ENCODE results near the gene ASB8. TPM values are rescaled to one million over a fixed set of nuclear protein-coding genes. Genes with fewer than 3 reads are reported as not detected.
"Not testable (repeated sequence)": the region's sequence is repeated elsewhere in the genome, so short reads cannot be mapped to it uniquely, and the experiment has no call there.

Gene ASB8
- polyA plus RNA-seq, 1 donor = 59.7 TPM

DNA sequence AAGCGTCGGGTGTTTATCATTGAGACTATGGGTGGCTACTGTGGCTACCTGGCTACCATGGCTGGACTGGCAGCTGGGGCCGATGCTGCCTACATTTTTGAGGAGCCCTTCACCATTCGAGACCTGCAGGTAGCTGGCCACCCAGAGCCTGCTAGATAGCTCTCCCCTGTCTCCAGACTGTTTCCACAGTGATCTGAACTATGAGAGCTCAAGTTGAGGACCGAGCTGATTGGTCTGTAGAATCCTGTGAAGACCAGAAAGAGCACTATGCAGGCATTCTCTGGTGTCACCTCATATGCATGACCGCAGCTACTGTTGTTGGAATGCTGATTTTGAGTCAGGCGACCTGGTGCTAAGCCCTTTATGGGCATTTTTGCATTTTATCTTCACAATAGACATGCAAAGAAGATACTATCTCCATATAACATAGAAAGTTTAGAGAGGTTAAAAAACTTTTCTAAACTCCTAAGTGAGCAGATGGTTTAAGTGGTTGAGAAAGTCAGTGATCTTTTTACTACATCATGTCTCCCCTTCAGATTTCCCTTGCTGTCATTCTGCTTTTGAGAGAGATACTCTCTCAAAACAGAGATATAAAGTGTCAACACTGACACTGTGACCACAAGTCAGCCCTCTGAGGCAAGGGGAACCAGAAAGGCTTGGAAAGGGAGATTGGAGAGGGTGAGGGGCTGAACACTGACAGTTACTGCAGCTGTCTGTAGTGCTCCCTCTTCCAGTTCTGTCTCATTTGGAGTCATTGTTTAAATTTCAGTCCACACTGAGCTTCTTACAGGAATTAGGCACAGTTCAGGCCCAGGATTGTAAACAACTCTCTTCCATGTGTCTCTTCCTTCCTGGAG, 14.3 kb downstream of the ASB8 start:
- DNase-seq (ENCODE audit: low read depth) = no peak

DNA sequence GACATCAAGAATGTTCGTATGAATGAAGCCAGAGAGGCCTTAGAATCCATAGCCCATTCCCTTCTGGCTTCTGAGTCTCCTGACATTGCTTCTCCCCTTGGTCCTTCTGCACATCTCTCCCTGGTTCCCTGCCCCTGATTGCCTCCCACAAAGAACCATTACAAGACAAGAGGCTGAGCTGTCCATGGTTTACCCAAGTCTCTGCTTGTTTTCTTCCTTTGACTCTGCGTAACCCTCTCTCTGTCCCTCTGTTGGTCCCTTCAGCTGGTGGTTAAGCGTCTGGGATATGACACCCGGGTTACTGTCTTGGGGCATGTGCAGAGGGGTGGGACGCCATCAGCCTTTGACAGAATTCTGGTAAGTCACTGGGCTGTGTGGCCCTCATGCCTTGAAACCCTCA, 22.3 kb downstream of the ASB8 start:
- no peak for DNase-seq (ENCODE audit: low read depth)

DNA sequence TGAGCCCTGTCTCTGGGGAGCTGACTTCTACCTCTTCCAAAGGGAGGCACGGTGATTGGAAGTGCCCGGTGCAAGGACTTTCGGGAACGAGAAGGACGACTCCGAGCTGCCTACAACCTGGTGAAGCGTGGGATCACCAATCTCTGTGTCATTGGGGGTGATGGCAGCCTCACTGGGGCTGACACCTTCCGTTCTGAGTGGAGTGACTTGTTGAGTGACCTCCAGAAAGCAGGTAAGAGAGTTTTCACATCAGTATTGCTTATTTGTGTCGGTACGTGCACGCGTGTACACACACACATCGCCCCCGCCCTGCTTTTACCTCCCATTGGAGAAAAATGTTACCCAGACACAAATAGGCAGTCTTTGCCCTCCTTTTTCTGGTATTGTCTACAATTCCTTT, 24.5 kb downstream of the ASB8 start:
- no peak for DNase-seq (ENCODE audit: low read depth)

DNA sequence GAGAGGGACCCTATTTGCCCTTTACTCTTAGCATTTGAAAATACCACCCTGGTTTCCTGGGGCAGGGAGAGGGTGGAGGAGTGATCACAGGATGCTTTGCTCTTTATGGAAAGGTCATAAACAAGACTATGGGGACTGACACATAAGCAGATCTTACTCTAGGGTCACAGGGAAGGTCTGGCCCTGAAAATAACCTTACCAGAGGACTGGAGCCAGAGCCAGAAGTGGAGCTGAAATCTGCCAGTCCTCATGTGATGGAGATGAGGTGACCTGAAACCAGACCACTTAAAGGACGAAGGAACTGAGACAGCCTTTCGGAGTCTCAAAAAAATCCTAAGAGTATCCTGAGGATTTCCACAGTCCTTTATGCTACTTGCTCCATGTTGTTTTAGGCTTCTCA, 25.8 kb downstream of the ASB8 start:
- no peak for DNase-seq (ENCODE audit: low read depth)

DNA sequence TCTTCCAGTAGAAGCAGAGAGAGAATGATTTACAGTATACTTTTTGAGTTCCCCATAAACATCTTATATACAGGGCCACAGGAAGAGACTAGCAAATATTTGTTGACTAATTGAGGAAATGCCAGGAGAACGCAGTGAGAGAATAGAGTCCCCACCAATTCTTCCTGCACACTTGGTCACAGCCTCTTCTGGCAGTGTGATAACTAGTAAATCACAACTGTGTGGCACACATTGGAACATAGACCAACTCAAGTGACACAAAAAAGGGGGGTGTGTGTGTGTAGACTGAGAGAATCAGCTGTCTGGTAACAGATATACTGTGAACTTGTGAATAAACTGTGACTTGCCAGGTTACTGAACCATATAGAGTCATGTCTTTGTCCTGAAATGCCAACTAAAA, 27.9 kb downstream of the ASB8 start:
- DNase-seq (ENCODE audit: low read depth) = no peak

DNA sequence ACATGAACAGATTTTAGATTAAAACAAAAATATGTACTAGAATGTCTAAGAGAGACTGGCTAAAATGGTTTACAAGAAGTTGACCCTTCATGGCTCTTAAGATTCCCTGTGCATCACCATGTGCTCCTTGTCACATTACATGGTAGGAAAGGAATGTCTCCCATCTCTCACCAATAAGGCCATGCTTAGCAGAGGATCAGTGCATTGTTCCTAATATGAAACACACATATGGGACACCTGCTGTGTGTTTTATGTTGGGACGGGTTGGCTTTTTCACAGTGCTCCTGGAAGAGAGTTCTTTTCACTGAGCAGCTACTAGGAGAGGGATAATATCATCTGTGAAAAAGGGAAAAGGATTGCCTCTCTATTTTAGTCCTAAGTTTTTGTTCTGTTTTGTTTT, 28.5 kb downstream of the ASB8 start:
- no peak for DNase-seq (ENCODE audit: low read depth)

DNA sequence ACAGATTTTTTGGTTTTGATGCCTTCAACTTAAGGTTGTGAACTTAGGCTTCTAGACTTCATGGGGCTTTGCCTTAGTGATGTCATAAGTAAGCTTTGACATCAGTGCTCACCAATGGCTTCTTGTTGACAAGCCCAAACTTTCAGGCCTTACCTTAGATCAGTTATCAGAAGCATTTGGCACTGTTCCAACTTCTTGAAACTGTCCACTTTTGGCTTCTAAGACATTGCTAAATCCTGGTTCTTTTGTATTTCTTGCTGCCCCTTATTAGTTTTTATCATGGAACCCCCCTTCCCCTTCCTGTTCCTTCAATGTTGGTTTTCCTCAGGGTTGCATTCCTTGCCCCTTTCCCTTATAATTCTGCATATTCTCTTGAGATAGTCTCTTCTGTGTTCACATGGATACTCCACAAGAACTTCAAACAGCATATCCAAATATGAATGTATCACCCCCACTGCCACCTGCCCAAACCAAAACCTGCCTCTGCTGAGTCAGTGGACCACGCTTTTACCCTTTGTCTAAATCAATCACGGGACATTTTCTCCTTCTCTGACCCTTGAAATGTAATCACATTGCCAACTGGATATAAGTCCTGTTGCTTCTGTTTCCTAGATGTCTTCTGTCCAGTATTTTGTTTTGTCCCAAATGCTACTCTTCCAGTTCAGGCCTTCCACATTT, 30.2 kb downstream of the ASB8 start:
- DNase-seq (ENCODE audit: low read depth) = no peak

DNA sequence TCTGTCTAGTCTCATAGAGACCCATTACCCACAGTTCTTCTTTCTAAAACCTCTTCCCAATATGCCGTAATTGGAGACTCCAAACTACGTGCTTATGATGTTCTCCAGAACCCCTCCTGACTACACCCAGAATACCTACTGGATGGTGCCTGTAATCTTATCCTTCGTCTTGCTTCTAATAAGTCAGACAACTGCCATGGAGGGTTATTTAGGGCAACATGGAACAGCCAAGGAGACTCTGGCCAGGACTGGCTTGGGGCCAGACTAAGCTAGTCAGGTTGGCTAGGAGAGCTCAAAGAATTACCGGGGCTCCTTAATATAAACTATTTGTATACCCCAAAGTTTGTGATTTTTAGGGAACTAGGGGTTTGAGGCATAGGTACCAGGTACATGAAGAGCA, 31.3 kb downstream of the ASB8 start:
- DNase-seq (ENCODE audit: low read depth) = no peak

DNA sequence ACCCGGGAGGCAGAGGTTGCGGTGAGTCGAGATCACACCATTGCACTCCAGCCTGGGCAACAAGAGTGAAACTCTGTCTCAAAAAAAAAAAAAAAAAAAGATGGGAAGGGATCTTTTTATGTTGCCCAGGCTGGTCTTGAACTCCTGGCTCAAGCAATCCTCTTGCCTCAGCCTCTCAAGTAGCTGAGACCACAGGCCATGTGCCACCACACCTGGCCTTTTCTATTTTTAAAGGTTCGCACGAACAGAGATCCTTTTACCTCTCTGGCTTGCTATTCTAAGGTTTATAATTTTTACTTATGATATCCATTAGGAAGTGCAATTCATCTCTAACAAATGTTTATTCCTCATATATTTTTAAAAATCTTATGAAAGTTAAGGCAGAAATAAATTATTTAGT, 31.8 kb downstream of the ASB8 start:
- DNase-seq (ENCODE audit: low read depth) = not testable (repeated sequence)

DNA sequence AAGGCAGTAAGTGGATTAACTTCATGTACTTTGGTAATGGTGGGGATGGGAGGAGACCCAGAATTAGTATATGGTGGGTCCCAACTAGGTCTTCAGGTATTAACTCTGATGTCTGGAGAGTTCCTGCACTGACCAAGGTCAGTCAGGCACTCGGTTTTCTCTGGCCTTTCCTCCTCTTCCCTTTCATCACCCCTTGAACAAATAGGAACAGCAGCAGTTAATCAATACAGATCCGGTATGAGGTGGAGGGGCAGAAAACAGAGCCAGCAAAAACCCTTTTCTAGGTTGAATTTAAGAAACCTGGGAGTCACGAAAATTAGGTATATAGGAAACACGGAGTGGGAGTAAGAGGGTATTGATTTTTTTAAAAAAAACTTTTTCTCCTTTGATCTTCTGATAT, 34.1 kb downstream of the ASB8 start:
- DNase-seq (ENCODE audit: low read depth) = no peak

DNA sequence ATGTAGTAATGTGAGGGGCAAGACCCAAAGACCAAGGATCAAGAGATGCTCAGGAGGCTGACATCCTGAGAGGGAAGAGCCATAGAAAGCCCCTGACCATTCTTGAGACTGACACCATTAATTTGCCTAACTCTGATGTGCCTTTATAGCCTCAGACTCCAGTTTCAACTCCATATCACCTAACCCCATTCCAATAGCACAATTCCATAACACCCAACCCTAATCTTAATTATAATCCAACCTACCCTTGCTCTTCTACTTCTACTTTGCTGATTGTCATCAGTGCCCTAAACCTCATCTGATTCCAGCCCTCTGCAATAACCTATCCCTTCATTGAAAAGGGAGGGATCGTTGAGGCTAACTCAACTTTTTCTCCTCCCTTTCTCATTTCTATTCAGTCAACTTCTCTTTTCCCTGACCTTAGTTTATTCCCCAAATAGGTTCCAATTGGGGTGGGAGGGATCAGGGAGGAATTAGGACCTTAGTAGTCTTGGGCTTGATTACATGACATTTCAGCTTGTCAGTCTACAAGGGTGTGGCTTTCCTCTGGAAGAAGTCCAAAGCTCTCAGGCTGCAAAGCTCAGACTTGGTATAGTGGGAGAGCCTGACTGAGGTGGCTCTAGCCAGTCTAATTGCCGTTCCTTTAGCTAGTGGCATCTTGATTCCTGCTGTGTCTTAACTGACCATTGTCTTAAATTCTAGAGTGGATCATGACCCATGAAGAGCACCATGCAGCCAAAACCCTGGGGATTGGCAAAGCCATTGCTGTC, 35.1 kb downstream of the ASB8 start:
- DNase-seq (ENCODE audit: low read depth) = no peak

DNA sequence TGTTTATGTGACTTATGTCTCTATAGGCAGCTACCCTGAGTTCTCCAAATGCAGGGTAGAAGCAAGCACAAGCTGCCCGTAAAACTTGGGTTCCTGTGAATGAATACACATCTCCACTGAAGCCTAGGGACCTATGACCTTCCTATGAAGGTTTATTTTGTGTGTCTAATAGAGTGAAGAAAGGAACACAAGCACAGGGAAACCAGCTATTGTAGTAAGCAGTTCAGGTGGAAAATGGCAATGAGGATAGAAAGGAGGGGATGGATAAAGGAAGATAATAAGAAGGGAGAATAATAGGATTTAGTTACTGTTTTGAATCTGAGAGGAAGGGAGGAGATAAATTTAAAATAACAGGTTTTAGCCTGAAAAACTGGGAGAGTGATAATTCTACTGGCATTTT, 35.8 kb downstream of the ASB8 start:
- DNase-seq (ENCODE audit: low read depth) = no peak

DNA sequence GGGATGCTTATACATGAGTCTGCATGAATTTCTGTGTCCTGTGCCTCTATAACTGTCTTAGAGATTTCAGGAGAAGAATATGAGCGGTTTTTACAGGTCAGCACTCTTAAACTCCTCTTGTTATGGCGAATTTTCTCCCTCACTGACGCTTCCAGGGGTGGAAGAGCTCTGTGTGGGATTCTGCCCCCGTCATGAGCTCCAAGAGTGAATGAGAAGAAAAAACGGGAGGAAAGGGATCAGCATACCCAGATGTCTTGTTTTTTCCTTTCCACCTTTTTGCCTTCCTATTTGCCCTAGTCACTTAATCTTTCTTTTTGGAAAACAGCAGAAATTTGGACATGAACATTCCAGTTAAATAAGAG, 37.5 kb downstream of the ASB8 start:
- DNase-seq (ENCODE audit: low read depth) = no peak

DNA sequence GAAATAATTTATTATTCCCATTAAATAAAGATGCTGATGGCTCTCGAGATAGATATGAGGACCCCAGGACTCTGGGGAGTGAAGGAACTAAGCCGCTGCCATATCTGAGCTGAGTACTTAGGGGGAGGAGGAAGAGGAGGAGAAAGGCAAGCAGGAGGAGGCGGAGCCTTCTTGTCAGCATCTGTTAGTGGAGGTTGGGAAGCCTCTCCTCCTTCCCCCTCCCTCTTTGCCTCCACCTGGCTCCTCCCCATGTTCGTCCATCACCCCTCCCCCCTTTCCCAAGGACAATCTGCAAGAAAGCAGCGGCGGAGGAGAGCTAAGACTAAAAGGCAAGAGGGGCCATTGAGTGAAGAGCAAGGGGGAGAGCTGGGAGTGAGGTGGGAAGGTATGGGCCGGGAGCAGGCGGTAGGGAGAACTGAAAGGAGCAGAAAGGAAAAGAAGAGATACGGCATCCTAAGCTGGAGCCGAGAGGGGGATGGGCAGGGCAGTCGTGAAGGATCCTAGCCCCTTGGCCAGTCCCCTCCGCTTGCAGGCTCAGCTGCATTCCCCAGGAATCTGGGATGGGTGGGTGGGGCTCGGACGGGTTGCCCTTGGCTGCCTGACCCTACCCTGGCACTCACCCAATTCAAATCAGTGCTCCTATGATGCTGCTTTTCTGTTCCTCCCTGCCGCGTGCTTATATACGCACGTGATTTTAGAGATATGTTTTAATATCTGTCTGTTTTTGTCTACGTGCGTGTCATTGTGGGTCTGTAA, 38.1 kb downstream of the ASB8 start, which contains the start of gene PFKM:
PFKM (plus strand) TSS at position 287 of the 756 bp plus-strand sequence. CDS start 3,411 bp downstream, outside the sequence.
- peak; percentile 79 for DNase-seq (ENCODE audit: low read depth)

DNA sequence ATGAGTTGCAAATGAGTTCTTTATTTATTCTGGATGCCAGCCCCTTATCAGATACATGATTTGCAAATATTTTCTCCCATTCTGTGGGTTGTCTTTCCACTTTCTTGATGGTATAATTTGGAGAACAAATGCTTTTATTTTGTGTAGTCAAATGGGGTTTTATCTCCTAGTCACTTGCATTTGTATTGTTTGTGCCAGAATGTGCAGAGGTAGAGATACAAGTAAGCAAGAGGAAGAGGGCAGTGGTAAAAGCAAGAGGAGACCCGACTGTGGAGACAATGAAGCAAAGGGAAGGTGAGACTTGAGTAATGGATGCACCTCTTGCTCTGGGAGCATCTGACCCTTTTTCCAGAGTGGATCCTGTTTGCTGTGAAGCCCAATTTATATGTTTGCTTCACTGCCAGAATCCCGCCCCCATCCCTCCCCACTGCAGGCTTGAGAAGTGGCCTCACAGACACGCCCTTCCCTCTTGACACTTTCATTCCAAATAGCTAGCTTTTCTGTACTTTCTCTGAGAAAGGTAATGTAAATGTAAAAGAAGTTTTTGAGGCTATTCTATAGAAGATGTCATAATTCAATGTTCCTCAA, 38.9 kb downstream of the ASB8 start:
- no peak for DNase-seq (ENCODE audit: low read depth)

DNA sequence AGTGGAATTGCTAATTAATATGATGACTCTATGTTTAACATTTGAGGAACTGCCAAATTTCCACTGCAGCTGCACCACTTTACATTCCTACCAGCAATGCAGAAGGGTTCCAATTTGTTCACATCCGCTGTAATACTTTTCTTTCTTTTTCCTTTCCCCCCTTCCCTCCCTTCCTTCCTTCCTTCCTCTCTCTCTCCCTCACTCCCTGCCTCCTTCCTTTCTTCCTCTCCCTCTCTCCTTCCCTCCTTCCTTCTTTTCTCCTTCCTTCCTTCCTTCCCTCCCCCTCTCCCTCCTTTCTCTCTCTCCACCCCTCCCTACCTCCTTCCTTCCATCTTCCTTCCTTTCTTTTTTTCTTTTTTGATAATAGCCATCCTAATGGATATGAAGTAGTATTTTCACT, 41.4 kb downstream of the ASB8 start:
- DNase-seq (ENCODE audit: low read depth) = no peak

DNA sequence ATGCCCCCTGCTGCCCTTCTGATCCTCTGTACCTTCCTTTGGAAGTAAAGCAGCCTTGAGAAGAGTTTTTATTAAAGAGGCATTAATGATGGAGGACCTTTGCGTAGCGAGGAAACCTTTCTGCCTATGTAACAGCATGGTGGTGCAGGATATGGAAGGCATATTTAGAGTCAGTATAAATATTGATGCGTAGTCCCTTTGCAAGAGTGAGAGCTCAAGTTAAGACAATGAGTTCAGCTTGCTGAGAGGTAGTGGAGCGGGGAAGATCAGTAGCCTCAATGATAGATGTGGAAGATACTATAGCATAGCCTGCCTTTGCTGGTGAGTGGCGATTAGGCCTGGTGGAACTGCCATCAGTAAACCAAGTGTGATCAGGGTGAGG, 46.0 kb downstream of the ASB8 start:
- DNase-seq (ENCODE audit: low read depth) = not testable (repeated sequence)

DNA sequence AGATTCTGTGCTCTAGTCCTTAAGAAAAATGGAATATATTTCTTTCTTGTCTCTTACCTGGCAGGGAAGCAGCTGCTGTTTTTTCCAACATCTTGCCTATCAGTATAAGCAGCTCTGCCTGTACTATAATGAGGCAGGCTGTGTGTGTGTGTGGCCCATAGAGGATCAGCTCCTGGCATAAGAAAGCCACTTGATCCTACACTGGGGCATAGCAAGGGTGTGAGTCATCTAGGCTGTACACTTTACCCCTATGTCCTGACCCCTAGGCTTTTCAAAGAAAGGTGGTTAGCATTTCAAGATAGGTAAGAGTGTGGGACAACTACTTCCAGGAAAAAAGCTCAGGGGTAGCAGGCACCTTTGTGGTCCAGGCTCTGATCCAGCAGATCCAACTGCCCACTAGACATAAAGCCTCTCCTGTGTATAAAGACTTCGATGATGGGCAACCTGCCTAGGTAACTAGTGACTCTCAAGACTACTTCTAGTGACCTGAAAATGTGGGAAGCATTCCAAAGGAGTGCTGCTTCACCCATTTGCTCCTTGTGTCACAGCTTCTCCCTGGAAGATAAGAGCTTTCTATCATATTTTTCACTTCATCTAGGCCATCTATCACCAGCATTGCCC, 46.5 kb downstream of the ASB8 start:
- DNase-seq (ENCODE audit: low read depth) = no peak

DNA sequence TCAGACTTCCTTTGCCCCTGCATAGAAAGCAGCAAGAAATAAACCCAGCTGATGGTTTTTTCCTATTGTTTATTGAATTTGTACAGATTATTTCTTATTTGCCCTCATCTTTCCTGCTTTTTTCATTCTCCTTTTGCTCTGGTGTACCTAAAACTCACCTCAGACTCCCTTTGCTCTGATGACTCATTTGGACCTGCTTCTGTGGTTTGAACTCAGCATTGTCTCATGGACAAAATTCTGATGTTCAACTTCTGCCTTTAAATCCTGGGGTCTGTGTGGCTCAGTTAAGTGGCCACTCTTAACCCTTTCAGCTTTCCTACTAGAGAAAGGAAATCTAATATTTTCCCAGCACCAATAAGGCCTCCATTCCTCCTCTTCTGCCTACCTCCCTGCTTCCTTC, 47.9 kb downstream of the ASB8 start:
- no peak for DNase-seq (ENCODE audit: low read depth)

DNA sequence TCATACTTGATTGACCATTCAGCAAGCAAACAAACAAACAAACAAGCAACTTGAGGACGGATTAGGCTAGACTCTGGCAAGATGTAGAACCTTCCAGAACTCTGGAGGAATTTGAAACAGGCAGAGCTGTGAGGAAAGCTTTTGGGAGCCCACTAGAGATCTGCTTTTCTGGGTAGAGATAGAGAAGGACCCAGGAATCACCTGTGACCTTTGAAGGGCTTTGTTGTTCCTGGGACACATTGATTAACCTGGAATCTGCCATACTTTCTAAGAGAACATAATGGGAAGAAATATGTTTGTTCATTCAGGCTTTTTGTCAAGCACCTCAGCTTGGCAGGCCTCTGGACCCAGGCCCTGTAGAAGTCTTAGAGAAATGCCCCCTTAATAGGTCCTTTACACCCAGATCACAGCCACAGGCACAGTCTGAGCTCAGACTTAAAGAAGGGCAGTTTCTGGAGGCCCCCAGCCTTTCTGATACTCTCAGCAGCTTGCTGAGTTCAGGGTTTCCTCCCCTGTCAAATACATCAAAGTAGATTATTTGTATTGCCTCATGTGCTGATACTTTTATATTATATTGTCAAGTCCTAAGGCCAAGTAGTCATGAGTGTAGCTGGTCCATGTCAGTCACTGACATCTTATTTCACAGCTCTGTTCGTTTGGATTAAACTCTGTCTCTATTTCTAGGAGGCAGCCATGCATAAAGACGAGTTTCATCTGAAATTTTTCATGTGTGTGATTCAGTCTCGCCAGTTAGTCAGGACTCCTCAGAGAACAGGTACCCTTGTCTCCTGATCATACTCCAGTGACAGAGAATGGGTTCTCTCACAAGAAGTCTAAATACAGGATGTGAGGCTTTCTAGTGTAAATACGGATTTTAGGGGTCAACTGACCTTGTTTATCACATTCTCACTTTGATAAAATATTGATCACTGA, 50.4 kb downstream of the ASB8 start:
- no peak for DNase-seq (ENCODE audit: low read depth)

All from forelimb muscle (tissue), 1 donor.